K562 (cell line): Measurements from ENCODE around the gene CCR5AS.

Source experiments
- ELF4 ChIP-seq: fragments of 450-650 bp; formaldehyde crosslinking; IDR thresholded peaks from 2 replicates; pipeline ENCODE4 v1.4.0; 2022; ENCODE audit warnings: missing genetic modification characterization
- FOS ChIP-seq: IDR thresholded peaks from 3 replicates; pipeline ENCODE4 v1.6.1; 2011; ENCODE audit not compliant: insufficient read length; ENCODE audit errors: extremely low read depth
- HDAC2 ChIP-seq: fragments of 450-650 bp; IDR thresholded peaks from 2 replicates; pipeline ENCODE4 v1.6.1; 2016; ENCODE audit warnings: mild to moderate bottlenecking
- KAT2B ChIP-seq: IDR thresholded peaks from one replicate; pipeline ENCODE4 v1.6.1; 2012; ENCODE audit warnings: low read depth, mild to moderate bottlenecking, control low read depth, inconsistent platforms, low read length, moderate library complexity
- SMAD3 ChIP-seq: fragments of 450-650 bp; formaldehyde crosslinking; conservative IDR thresholded peaks from 2 replicates; pipeline ENCODE4 v1.4.0; 2020; ENCODE audit warnings: mild to moderate bottlenecking
- TF ChIP-seq, protein P1 (sequence below): fragments of 450-650 bp; conservative IDR thresholded peaks from 2 replicates; pipeline ENCODE4 v1.6.1; 2016; ENCODE audit warnings: missing genetic modification characterization, low read depth, mild to moderate bottlenecking, missing compliant biosample characterization, moderate library complexity
- TF ChIP-seq, protein P2 (sequence below): sonication (generic); formaldehyde crosslinking; IDR thresholded peaks from 2 replicates; pipeline ENCODE4 v1.8.0; 2023; ENCODE audit warnings: mild to moderate bottlenecking, missing genetic modification reagents
- TF ChIP-seq, protein P3 (sequence below), 2 experiments: fragments of 450-650 bp in 1 of 2; sonication (generic) in 1 of 2; formaldehyde crosslinking in 1 of 2; IDR thresholded peaks in 1 of 2; conservative IDR thresholded peaks in 1 of 2; 2 replicates each; pipeline versions ENCODE4 v1.6.1 to v1.8.1; 2016 to 2023; ENCODE audit warnings: mild to moderate bottlenecking in 2 of 2, moderate library complexity in 2 of 2, inconsistent platforms in 1 of 2, missing genetic modification reagents in 1 of 2
- TF ChIP-seq, protein P4 (sequence below): fragments of 450-650 bp; formaldehyde crosslinking; IDR thresholded peaks from 2 replicates; pipeline ENCODE4 v1.4.0; 2022; ENCODE audit warnings: mild to moderate bottlenecking, moderate library complexity
- TF ChIP-seq, protein P5 (sequence below): sonication (generic); formaldehyde crosslinking; IDR thresholded peaks from 2 replicates; pipeline ENCODE4 v1.8.0; 2023; ENCODE audit warnings: mild to moderate bottlenecking, missing genetic modification reagents
- TF ChIP-seq, protein P6 (sequence below), 3 experiments: IDR thresholded peaks in 2 of 3; conservative IDR thresholded peaks in 1 of 3; 2 replicates each; pipeline ENCODE4 v1.5.1; 2011 to 2012; ENCODE audit warnings: low read length in 3 of 3, mild to moderate bottlenecking in 3 of 3, control low read depth in 2 of 3, improper control_type of control experiment in 1 of 3, inconsistent platforms in 1 of 3, low read depth in 1 of 3, mixed read lengths in 1 of 3, moderate library complexity in 1 of 3; ENCODE audit not compliant: insufficient read depth in 2 of 3

DNA sequence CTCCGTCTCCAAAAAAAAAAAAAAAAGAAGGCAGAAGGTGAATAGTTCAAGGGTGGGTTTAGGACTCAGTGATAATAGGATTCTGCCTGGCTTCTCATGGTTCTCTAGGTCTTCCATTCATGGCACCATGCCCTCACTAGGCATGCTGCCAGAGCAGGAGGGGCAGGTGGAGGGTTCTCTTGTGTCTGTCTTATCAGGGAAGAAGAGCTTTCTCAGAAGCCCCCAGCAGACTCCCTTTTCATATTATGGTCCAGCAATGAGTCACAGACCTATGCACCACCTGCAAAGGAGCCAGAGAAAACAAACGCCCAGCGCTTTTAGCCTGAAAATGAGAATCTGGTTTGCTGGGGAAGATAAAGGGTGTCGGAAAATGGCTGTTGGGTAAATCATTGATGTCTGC, 50.0 kb downstream of the CCR5AS start:
- TF ChIP-seq ELF4 (CRISPR knock-in tag) (no peak), SMAD3 (CRISPR knock-in tag) (no peak), KAT2B (no peak), FOS (no peak), HDAC2 (no peak)
- TF ChIP-seq, protein P1, sequence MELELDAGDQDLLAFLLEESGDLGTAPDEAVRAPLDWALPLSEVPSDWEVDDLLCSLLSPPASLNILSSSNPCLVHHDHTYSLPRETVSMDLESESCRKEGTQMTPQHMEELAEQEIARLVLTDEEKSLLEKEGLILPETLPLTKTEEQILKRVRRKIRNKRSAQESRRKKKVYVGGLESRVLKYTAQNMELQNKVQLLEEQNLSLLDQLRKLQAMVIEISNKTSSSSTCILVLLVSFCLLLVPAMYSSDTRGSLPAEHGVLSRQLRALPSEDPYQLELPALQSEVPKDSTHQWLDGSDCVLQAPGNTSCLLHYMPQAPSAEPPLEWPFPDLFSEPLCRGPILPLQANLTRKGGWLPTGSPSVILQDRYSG (tag): no peak
- TF ChIP-seq, protein P2, sequence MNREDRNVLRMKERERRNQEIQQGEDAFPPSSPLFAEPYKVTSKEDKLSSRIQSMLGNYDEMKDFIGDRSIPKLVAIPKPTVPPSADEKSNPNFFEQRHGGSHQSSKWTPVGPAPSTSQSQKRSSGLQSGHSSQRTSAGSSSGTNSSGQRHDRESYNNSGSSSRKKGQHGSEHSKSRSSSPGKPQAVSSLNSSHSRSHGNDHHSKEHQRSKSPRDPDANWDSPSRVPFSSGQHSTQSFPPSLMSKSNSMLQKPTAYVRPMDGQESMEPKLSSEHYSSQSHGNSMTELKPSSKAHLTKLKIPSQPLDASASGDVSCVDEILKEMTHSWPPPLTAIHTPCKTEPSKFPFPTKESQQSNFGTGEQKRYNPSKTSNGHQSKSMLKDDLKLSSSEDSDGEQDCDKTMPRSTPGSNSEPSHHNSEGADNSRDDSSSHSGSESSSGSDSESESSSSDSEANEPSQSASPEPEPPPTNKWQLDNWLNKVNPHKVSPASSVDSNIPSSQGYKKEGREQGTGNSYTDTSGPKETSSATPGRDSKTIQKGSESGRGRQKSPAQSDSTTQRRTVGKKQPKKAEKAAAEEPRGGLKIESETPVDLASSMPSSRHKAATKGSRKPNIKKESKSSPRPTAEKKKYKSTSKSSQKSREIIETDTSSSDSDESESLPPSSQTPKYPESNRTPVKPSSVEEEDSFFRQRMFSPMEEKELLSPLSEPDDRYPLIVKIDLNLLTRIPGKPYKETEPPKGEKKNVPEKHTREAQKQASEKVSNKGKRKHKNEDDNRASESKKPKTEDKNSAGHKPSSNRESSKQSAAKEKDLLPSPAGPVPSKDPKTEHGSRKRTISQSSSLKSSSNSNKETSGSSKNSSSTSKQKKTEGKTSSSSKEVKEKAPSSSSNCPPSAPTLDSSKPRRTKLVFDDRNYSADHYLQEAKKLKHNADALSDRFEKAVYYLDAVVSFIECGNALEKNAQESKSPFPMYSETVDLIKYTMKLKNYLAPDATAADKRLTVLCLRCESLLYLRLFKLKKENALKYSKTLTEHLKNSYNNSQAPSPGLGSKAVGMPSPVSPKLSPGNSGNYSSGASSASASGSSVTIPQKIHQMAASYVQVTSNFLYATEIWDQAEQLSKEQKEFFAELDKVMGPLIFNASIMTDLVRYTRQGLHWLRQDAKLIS: no peak
- TF ChIP-seq, protein P3, sequence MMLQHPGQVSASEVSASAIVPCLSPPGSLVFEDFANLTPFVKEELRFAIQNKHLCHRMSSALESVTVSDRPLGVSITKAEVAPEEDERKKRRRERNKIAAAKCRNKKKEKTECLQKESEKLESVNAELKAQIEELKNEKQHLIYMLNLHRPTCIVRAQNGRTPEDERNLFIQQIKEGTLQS (IDR thresholded peaks at IDR 0.05): no peak
- TF ChIP-seq, protein P3 (CRISPR knock-in tag; conservative IDR thresholded peaks at IDR 0.05): no peak
- TF ChIP-seq, protein P4, sequence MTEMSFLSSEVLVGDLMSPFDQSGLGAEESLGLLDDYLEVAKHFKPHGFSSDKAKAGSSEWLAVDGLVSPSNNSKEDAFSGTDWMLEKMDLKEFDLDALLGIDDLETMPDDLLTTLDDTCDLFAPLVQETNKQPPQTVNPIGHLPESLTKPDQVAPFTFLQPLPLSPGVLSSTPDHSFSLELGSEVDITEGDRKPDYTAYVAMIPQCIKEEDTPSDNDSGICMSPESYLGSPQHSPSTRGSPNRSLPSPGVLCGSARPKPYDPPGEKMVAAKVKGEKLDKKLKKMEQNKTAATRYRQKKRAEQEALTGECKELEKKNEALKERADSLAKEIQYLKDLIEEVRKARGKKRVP: no peak
- TF ChIP-seq, protein P5, sequence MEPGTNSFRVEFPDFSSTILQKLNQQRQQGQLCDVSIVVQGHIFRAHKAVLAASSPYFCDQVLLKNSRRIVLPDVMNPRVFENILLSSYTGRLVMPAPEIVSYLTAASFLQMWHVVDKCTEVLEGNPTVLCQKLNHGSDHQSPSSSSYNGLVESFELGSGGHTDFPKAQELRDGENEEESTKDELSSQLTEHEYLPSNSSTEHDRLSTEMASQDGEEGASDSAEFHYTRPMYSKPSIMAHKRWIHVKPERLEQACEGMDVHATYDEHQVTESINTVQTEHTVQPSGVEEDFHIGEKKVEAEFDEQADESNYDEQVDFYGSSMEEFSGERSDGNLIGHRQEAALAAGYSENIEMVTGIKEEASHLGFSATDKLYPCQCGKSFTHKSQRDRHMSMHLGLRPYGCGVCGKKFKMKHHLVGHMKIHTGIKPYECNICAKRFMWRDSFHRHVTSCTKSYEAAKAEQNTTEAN (CRISPR knock-in tag): no peak
- TF ChIP-seq, protein P6, sequence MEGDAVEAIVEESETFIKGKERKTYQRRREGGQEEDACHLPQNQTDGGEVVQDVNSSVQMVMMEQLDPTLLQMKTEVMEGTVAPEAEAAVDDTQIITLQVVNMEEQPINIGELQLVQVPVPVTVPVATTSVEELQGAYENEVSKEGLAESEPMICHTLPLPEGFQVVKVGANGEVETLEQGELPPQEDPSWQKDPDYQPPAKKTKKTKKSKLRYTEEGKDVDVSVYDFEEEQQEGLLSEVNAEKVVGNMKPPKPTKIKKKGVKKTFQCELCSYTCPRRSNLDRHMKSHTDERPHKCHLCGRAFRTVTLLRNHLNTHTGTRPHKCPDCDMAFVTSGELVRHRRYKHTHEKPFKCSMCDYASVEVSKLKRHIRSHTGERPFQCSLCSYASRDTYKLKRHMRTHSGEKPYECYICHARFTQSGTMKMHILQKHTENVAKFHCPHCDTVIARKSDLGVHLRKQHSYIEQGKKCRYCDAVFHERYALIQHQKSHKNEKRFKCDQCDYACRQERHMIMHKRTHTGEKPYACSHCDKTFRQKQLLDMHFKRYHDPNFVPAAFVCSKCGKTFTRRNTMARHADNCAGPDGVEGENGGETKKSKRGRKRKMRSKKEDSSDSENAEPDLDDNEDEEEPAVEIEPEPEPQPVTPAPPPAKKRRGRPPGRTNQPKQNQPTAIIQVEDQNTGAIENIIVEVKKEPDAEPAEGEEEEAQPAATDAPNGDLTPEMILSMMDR (IDR thresholded peaks at IDR 0.05 in 2 of 3, conservative IDR thresholded peaks at IDR 0.05 in 1 of 3; ENCODE audit: insufficient read depth in 2 of 3, low read depth in 1 of 3, low read length in 3 of 3): no peak
